Measurements from ENCODE around the gene CORO1A.
"Not testable (repeated sequence)": the region's sequence is repeated elsewhere in the genome, so short reads cannot be mapped to it uniquely, and the experiment has no call there.

CORO1A gene

DNA sequence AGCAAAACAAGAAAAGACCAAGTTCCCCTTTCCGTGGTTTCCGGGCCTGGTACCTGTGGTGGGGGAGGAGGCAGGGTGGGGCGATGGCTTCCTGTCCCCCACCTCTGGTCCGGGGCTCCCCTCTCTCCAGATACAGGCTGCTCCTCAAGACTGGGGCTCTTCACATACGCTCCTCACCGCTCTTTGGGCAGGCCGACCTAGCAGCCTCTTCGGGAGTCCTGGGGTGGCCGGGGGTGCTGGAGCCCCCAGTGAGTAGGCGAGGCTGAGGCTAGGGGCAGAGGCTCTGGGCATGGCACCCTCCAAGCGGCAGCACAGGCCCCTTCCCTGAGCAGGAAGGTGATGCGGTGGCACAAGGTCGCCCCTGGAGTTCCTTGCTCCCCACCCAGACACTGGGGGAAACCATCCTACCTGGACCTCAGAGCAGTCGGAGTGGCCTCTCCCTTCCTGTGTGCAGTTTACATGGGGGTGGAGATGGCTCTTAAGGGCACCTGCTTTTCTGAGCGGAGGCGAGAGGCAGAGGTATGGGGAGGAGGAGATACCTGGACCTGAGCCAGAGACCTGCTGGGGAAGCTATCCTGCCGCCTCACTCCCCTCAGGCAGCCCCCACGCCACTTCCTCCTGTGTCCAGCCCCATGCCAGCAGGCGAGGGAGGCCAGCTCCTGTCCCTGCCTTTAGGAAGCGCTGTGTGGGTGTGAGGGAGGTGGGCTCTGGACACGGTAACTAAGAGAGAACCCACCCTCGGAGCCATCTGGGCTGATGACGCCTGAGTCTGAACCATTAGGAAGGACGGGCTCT lies 891 bp downstream of the CORO1A start:
- no peak for DNase-seq (ENCODE audit: low read depth, low spot score)
- no peak overlapping the region for H3K27ac ChIP-seq
- H3K4me3 ChIP-seq: peak overlapping the region; percentile 88
- no peaks in the 10 kb centered on the region for H3K36me3 ChIP-seq (ENCODE audit: insufficient read depth, low read length)
- H3K9ac ChIP-seq (ENCODE audit: insufficient read length): no peak overlapping the region
- H3K9me3 ChIP-seq (ENCODE audit: low read depth, low read length): no peaks in the 10 kb centered on the region
- no peak for TF ChIP-seq EZH2 (IDR thresholded peaks at IDR 0.05)
- TF ChIP-seq POLR2AphosphoS5 (IDR thresholded peaks at IDR 0.05; ENCODE audit: borderline replicate concordance, low read depth, low read length): no peak
- no peak for TF ChIP-seq FOXP2 (optimal IDR thresholded peaks at IDR 0.05; ENCODE audit: control extremely low read depth, extremely low read length, insufficient read depth)

DNA sequence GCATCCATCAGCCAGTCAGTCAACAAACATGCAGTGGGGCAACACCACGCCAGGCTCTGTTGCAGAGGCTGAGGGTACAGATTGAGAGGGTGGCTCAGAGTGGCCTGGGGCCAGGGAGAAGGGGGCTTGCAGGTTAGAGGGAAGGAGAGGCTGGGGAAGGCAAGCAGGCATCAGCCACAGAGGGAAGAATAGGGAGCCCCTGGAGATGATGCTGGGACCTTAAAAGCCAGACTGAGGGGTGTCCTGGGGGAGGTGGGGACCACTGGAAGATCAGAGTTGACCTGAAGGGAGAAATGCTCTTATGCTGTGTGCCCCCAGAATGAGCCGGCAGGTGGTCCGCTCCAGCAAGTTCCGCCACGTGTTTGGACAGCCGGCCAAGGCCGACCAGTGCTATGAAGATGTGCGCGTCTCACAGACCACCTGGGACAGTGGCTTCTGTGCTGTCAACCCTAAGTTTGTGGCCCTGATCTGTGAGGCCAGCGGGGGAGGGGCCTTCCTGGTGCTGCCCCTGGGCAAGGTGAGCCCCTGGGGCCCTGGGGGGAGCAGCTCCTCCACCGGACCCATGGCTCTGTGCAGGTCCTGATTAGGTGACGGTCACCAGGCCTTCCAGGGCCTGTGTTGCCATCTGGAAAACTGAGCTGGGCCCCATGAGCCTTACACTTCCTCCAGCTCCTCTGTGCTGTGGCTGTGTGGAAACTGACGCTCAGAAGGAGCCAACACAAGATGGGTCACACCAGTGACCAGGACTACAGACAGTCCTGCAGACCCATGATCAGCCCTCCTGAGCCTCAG lies 1.7 kb downstream of the CORO1A start:
- Histone ChIP-seq H3K36me3 (ENCODE audit: insufficient read depth, low read length) (no peaks in the 10 kb centered on the region), H3K9ac (ENCODE audit: insufficient read length) (no peak overlapping the region), H3K4me3 (no peak overlapping the region), H3K27ac (no peak overlapping the region), H3K9me3 (ENCODE audit: low read depth, low read length) (no peaks in the 10 kb centered on the region)
- no peak for TF ChIP-seq FOXP2 (optimal IDR thresholded peaks at IDR 0.05; ENCODE audit: control extremely low read depth, extremely low read length, insufficient read depth)
- no peak for TF ChIP-seq POLR2AphosphoS5 (IDR thresholded peaks at IDR 0.05; ENCODE audit: borderline replicate concordance, low read depth, low read length)
- TF ChIP-seq EZH2 (IDR thresholded peaks at IDR 0.05): no peak
- no peak for DNase-seq (ENCODE audit: low read depth, low spot score)

GRCh38 chr16:30185683-30186421 lies 2.5 kb downstream of the CORO1A start:
- H3K9ac ChIP-seq (ENCODE audit: insufficient read length): no peak overlapping the region
- H3K9me3 ChIP-seq (ENCODE audit: low read depth, low read length): no peaks in the 10 kb centered on the region
- no peaks in the 10 kb centered on the region for H3K36me3 ChIP-seq (ENCODE audit: insufficient read depth, low read length)
- no peak overlapping the region for H3K4me3 ChIP-seq
- H3K27ac ChIP-seq: no peak overlapping the region
- no peak for DNase-seq (ENCODE audit: low read depth, low spot score)
- TF ChIP-seq POLR2AphosphoS5 (IDR thresholded peaks at IDR 0.05; ENCODE audit: borderline replicate concordance, low read depth, low read length): no peak
- no peak for TF ChIP-seq EZH2 (IDR thresholded peaks at IDR 0.05)
- no peak for TF ChIP-seq FOXP2 (optimal IDR thresholded peaks at IDR 0.05; ENCODE audit: control extremely low read depth, extremely low read length, insufficient read depth)

- TF ChIP-seq EZH2 (IDR thresholded peaks at IDR 0.05): no peak
- no peak for TF ChIP-seq FOXP2 (optimal IDR thresholded peaks at IDR 0.05; ENCODE audit: control extremely low read depth, extremely low read length, insufficient read depth)
- no peak for TF ChIP-seq POLR2AphosphoS5 (IDR thresholded peaks at IDR 0.05; ENCODE audit: borderline replicate concordance, low read depth, low read length)
- Histone ChIP-seq H3K27ac (no peak overlapping the region), H3K9me3 (ENCODE audit: low read depth, low read length) (no peaks in the 10 kb centered on the region), H3K4me3 (no peak overlapping the region), H3K9ac (ENCODE audit: insufficient read length) (no peak overlapping the region), H3K36me3 (ENCODE audit: insufficient read depth, low read length) (no peaks in the 10 kb centered on the region)
- DNase-seq (ENCODE audit: low read depth, low spot score): no peak
Observed at GRCh38 chr16:30186444-30186781, 3.0 kb downstream of the CORO1A start.

- DNase-seq (ENCODE audit: low read depth, low spot score): no peak
- Histone ChIP-seq H3K9ac (ENCODE audit: insufficient read length) (no peak overlapping the region), H3K36me3 (ENCODE audit: insufficient read depth, low read length) (no peaks in the 10 kb centered on the region), H3K4me3 (no peak overlapping the region), H3K9me3 (ENCODE audit: low read depth, low read length) (no peaks in the 10 kb centered on the region), H3K27ac (no peak overlapping the region)
- TF ChIP-seq EZH2 (IDR thresholded peaks at IDR 0.05): no peak
Observed at GRCh38 chr16:30186782-30187555, 3.6 kb downstream of the CORO1A start.

DNA sequence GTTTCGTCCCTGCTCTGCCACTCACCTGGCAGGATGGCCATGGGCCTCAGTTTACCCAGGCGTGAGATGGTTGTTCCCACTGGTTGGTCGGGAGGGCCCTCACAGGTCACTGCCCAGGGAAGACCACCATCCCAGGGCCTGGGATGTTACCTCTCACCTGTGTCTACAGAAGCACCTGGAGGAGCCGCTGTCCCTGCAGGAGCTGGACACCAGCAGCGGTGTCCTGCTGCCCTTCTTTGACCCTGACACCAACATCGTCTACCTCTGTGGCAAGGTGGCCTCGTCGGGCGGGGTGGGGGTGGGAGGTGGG lies 4.1 kb downstream of the CORO1A start:
- DNase-seq (ENCODE audit: low read depth, low spot score): no peak
- Histone ChIP-seq H3K9ac (ENCODE audit: insufficient read length) (no peak overlapping the region), H3K27ac (no peak overlapping the region), H3K9me3 (ENCODE audit: low read depth, low read length) (no peaks in the 10 kb centered on the region), H3K36me3 (ENCODE audit: insufficient read depth, low read length) (no peaks in the 10 kb centered on the region), H3K4me3 (no peak overlapping the region)
- TF ChIP-seq EZH2 (IDR thresholded peaks at IDR 0.05) (no peak), POLR2AphosphoS5 (IDR thresholded peaks at IDR 0.05; ENCODE audit: borderline replicate concordance, low read depth, low read length) (no peak), FOXP2 (optimal IDR thresholded peaks at IDR 0.05; ENCODE audit: control extremely low read depth, extremely low read length, insufficient read depth) (no peak)

- no peak for TF ChIP-seq EZH2 (IDR thresholded peaks at IDR 0.05)
- H3K9ac ChIP-seq (ENCODE audit: insufficient read length): no peak overlapping the region
- H3K9me3 ChIP-seq (ENCODE audit: low read depth, low read length): no peaks in the 10 kb centered on the region
- no peaks in the 10 kb centered on the region for H3K36me3 ChIP-seq (ENCODE audit: insufficient read depth, low read length)
- no peak overlapping the region for H3K27ac ChIP-seq
- no peak for DNase-seq (ENCODE audit: low read depth, low spot score)
- H3K4me3 ChIP-seq: no peak overlapping the region
Observed at GRCh38 chr16:30187971-30188561, 4.7 kb downstream of the CORO1A start.

GRCh38 chr16:30191158-30191557 lies 7.8 kb downstream of the CORO1A start:
- not testable (repeated sequence) for DNase-seq (ENCODE audit: low read depth, low spot score); H3K36me3 ChIP-seq (ENCODE audit: insufficient read depth, low read length); H3K9me3 ChIP-seq (ENCODE audit: low read depth, low read length); H3K9ac ChIP-seq (ENCODE audit: insufficient read length); H3K4me3 ChIP-seq; H3K27ac ChIP-seq

GRCh38 chr16:30193098-30193497 lies 9.7 kb downstream of the CORO1A start:
- not testable (repeated sequence) for H3K27ac ChIP-seq; H3K9ac ChIP-seq (ENCODE audit: insufficient read length); H3K4me3 ChIP-seq; DNase-seq (ENCODE audit: low read depth, low spot score); H3K36me3 ChIP-seq (ENCODE audit: insufficient read depth, low read length); H3K9me3 ChIP-seq (ENCODE audit: low read depth, low read length)

GRCh38 chr16:30193615-30194014 lies 10.2 kb downstream of the CORO1A start, which contains the start of the genes BOLA2B and SLX1A:
Gene BOLA2B, minus strand, starts transcription at chr16:30193666. Its CDS starts 71 bp downstream, at chr16:30193595.
Gene SLX1A, plus strand, starts transcription at chr16:30193875. Its CDS starts 210 bp downstream, at chr16:30194085.
- H3K36me3 ChIP-seq (ENCODE audit: insufficient read depth, low read length); H3K27ac ChIP-seq; DNase-seq (ENCODE audit: low read depth, low spot score); H3K9ac ChIP-seq (ENCODE audit: insufficient read length); H3K4me3 ChIP-seq; H3K9me3 ChIP-seq (ENCODE audit: low read depth, low read length): not testable (repeated sequence)

DNA sequence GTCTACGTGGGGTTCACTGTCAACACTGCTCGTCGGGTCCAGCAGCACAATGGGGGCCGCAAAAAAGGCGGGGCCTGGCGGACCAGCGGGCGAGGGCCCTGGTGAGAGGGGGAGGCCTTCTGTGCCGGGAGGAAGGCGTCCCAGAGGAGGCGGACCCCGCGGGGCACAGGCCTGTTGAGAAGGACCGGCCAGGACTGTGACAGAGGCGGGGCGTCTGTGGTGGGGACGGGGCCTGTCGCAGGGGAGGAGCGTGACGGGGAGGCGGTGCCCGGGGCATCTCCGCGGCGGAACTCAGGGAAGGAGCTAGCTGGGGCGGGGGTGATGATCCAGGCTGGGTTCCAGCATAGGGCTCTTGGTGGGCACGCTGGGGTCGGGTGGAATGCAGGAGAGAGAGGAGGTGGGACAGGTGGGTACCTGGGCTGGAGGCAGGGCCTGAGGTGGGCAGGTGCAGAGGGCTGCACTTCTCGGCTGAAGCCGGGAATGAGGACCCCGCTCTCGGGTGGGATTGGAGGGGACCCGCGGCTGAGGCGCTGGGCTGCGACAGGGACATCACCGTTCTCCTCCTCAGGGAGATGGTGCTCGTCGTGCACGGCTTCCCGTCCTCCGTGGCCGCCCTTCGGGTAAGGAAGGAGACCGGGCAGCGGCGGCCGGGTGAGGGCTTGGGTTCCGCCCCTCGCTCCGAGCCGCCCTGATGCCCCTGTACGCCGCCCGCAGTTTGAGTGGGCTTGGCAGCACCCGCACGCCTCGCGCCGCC lies 10.9 kb downstream of the CORO1A start:
- H3K36me3 ChIP-seq (ENCODE audit: insufficient read depth, low read length); H3K9me3 ChIP-seq (ENCODE audit: low read depth, low read length); H3K27ac ChIP-seq; H3K9ac ChIP-seq (ENCODE audit: insufficient read length); H3K4me3 ChIP-seq; DNase-seq (ENCODE audit: low read depth, low spot score): not testable (repeated sequence)

All from SK-N-MC (cell line).